ENCODE data around the gene NCSTN.

DNA sequence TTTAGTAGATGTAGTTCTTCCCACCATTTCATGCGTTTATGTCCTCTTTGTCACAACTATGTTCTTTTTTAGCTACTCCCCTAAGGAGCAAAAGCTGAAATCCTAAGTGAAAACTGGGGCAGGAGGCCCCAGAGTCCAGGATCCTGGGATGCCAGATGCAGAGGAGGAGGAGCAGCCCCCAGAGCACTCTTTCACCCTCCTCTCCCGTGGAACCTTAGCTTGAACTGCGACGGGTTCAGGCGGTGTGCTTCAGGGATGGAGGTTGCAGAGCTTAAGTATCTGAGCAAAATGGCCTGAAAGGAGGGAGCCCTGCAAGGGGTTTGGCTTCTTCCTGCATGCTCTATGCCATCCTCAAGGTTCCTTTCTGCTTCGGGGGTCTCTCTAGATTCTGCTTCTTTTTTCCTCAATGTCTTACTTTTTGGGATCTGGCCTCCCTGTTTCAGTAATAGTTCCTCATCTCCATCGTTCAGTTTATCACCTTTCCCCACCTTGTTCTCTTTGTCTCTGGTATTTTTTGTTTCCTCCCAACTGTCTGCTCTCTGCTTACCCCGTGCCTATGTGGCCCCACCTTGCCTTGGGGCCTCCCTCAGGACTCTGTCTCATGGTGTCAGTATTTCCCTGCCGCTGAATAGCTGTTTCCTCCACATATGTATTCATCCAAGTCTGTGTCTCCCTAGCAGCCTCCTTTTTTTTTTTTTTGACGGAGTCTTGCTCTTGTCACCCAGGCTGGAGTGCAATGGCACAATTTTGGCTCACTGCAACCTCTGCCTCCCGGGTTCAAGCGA lies 21.0 kb downstream of the NCSTN start:
- TF ChIP-seq, protein P1, sequence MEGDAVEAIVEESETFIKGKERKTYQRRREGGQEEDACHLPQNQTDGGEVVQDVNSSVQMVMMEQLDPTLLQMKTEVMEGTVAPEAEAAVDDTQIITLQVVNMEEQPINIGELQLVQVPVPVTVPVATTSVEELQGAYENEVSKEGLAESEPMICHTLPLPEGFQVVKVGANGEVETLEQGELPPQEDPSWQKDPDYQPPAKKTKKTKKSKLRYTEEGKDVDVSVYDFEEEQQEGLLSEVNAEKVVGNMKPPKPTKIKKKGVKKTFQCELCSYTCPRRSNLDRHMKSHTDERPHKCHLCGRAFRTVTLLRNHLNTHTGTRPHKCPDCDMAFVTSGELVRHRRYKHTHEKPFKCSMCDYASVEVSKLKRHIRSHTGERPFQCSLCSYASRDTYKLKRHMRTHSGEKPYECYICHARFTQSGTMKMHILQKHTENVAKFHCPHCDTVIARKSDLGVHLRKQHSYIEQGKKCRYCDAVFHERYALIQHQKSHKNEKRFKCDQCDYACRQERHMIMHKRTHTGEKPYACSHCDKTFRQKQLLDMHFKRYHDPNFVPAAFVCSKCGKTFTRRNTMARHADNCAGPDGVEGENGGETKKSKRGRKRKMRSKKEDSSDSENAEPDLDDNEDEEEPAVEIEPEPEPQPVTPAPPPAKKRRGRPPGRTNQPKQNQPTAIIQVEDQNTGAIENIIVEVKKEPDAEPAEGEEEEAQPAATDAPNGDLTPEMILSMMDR (IDR thresholded peaks at IDR 0.05): no peak
- TF ChIP-seq POLR2A (IDR thresholded peaks at IDR 0.05): no peak

Measured in Peyer's patch (tissue), 4 donors.